H9 (cell line): ENCODE measurements around the gene ARHGEF12. TPM values are rescaled to one million over a fixed set of nuclear protein-coding genes. Genes with fewer than 3 reads are reported as not detected.

ENCODE experiments used
- DNase-seq: peaks from one replicate; pipeline ENCODE4 v3.0.0-alpha.2; 2017
- H2AFZ ChIP-seq: one replicate; pipeline ENCODE4 v1.6.1; 2013; ENCODE audit warnings: mild to moderate bottlenecking, low read length, control low read depth, moderate library complexity
- H2AK5ac ChIP-seq: 2 replicates; pipeline ENCODE4 v1.6.1; 2013; ENCODE audit warnings: low read length, control low read depth, mixed read lengths; ENCODE audit not compliant: insufficient read length
- H2BK120ac ChIP-seq: one replicate; pipeline ENCODE4 v1.6.1; 2013; ENCODE audit warnings: low read depth, mild to moderate bottlenecking, low read length, control low read depth, inconsistent platforms; ENCODE audit not compliant: poor library complexity, severe bottlenecking
- H2BK12ac ChIP-seq: 2 replicates; pipeline ENCODE4 v1.6.1; 2013; ENCODE audit warnings: low read length, control low read depth, mixed read lengths, low read depth; ENCODE audit not compliant: insufficient read length
- H2BK15ac ChIP-seq: 2 replicates; pipeline ENCODE4 v1.6.1; 2013; ENCODE audit warnings: low read depth, low read length, control low read depth
- H2BK20ac ChIP-seq: one replicate; pipeline ENCODE4 v1.6.1; 2013; ENCODE audit warnings: low read depth, mild to moderate bottlenecking, low read length, control low read depth, inconsistent platforms; ENCODE audit not compliant: poor library complexity, severe bottlenecking
- H2BK5ac ChIP-seq: 2 replicates; pipeline ENCODE4 v1.6.1; 2013; ENCODE audit warnings: low read length, control low read depth, mixed read lengths; ENCODE audit not compliant: insufficient read length
- H3K14ac ChIP-seq: 2 replicates; pipeline ENCODE4 v1.6.1; 2013; ENCODE audit warnings: low read length, control low read depth; ENCODE audit not compliant: insufficient read depth
- H3K18ac ChIP-seq: 2 replicates; pipeline ENCODE4 v1.6.1; 2013; ENCODE audit warnings: low read depth, mild to moderate bottlenecking, mixed read lengths, low read length, control low read depth; ENCODE audit not compliant: insufficient read length
- H3K23ac ChIP-seq: 2 replicates; pipeline ENCODE4 v1.6.1; 2013; ENCODE audit warnings: low read length, control low read depth, mixed read lengths, low read depth; ENCODE audit not compliant: insufficient read length
- H3K23me2 ChIP-seq: 2 replicates; pipeline ENCODE4 v1.6.1; 2013; ENCODE audit warnings: low read depth, mild to moderate bottlenecking, mixed read lengths, low read length, control low read depth; ENCODE audit not compliant: insufficient read length, poor library complexity, severe bottlenecking
- H3K27ac ChIP-seq: 2 replicates; pipeline ENCODE4 v1.5.1; 2013; ENCODE audit warnings: low read length, control low read depth, mixed read lengths, low read depth; ENCODE audit not compliant: insufficient read length
- H3K27me3 ChIP-seq: 2 replicates; pipeline ENCODE4 v1.6.1; 2013; ENCODE audit warnings: low read length, control low read depth, inconsistent platforms; ENCODE audit not compliant: insufficient read depth
- H3K4ac ChIP-seq: 2 replicates; pipeline ENCODE4 v1.6.1; 2013; ENCODE audit warnings: low read depth, mild to moderate bottlenecking, control low read depth, inconsistent platforms, low read length, moderate library complexity
- H3K4me1 ChIP-seq: 2 replicates; pipeline ENCODE4 v1.6.1; 2013; ENCODE audit warnings: low read length, control low read depth, inconsistent platforms; ENCODE audit not compliant: insufficient read depth
- H3K4me2 ChIP-seq: 2 replicates; pipeline ENCODE4 v1.6.1; 2013; ENCODE audit warnings: low read length, control low read depth, mixed read lengths; ENCODE audit not compliant: insufficient read length, insufficient read depth
- H3K56ac ChIP-seq: 2 replicates; pipeline ENCODE4 v1.6.1; 2013; ENCODE audit warnings: low read depth, mild to moderate bottlenecking, mixed read lengths, low read length, control low read depth; ENCODE audit not compliant: insufficient read length
- H3K79me1 ChIP-seq: 2 replicates; pipeline ENCODE4 v1.6.1; 2013; ENCODE audit warnings: low read depth, mild to moderate bottlenecking, moderate library complexity, low read length, control low read depth, inconsistent platforms; ENCODE audit not compliant: insufficient read depth, poor library complexity, severe bottlenecking
- H3K79me2 ChIP-seq: 2 replicates; pipeline ENCODE4 v1.6.1; 2013; ENCODE audit warnings: low read length, control low read depth, inconsistent platforms; ENCODE audit not compliant: insufficient read depth
- H3K9ac ChIP-seq: 2 replicates; pipeline ENCODE4 v1.6.1; 2013; ENCODE audit warnings: low read length, control low read depth, mixed read lengths; ENCODE audit not compliant: insufficient read length; ENCODE audit errors: extremely low read depth
- H3K9me3 ChIP-seq: one replicate; pipeline ENCODE4 v1.6.1; 2013; ENCODE audit warnings: low read depth, low read length, inconsistent platforms; ENCODE audit not compliant: control insufficient read depth
- H3T11ph ChIP-seq: one replicate; pipeline ENCODE4 v1.6.1; 2013; ENCODE audit warnings: mild to moderate bottlenecking, low read length, control low read depth, inconsistent platforms
- H4K20me1 ChIP-seq: one replicate; pipeline ENCODE4 v1.6.1; 2013; ENCODE audit not compliant: control insufficient read depth, insufficient read length, insufficient read depth
- H4K5ac ChIP-seq: 2 replicates; pipeline ENCODE4 v1.6.1; 2013; ENCODE audit warnings: low read depth, mild to moderate bottlenecking, mixed read lengths, low read length, control low read depth; ENCODE audit not compliant: insufficient read length
- H4K8ac ChIP-seq: replicated peaks from 2 replicates; pipeline ENCODE4 v1.6.1; 2013; ENCODE audit warnings: low read length, control low read depth, mixed read lengths, low read depth; ENCODE audit not compliant: insufficient read length
- H4K91ac ChIP-seq: 2 replicates; pipeline ENCODE4 v1.6.1; 2013; ENCODE audit warnings: low read depth, mild to moderate bottlenecking, moderate library complexity, mixed read lengths, low read length, control low read depth; ENCODE audit not compliant: insufficient read length
- H3K27ac Mint-ChIP-seq, 3 experiments: 2 replicates in 2 of 3; 3 replicates in 1 of 3; pipeline ENCODE4 v1.8.0; 2020 to 2021; ENCODE audit warnings: mixed read lengths in 3 of 3, mild to moderate bottlenecking in 1 of 3, moderate library complexity in 1 of 3
- H3K27me3 Mint-ChIP-seq: 2 replicates; pipeline ENCODE4 v1.8.0; 2021; ENCODE audit warnings: low read depth, mild to moderate bottlenecking, moderate library complexity, mixed read lengths
- H3K36me3 Mint-ChIP-seq, 3 experiments: 2 replicates in 2 of 3; 3 replicates in 1 of 3; pipeline ENCODE4 v1.8.0; 2020 to 2021; ENCODE audit warnings: low read depth in 3 of 3, mixed read lengths in 3 of 3; ENCODE audit not compliant: insufficient read depth in 1 of 3
- H3K4me1 Mint-ChIP-seq, 2 experiments: 2 replicates each; pipeline ENCODE4 v1.8.0; 2020; ENCODE audit warnings: mixed read lengths in 2 of 2
- H3K4me3 Mint-ChIP-seq, 2 experiments: 2 replicates in 1 of 2; 3 replicates in 1 of 2; pipeline ENCODE4 v1.8.0; 2020 to 2021; ENCODE audit warnings: mild to moderate bottlenecking in 2 of 2, mixed read lengths in 2 of 2, moderate library complexity in 1 of 2
- H3K9me3 Mint-ChIP-seq, 2 experiments: 2 replicates in 1 of 2; 3 replicates in 1 of 2; pipeline ENCODE4 v1.8.0; 2020; ENCODE audit warnings: mild to moderate bottlenecking in 2 of 2, mixed read lengths in 2 of 2, moderate library complexity in 1 of 2
- CTCF ChIP-seq: fragments of 200-600 bp; sonication (generic); conservative IDR thresholded peaks from 3 replicates; pipeline ENCODE4 v1.8.0; 2021; ENCODE audit warnings: antibody characterized with exemption, mild to moderate bottlenecking
- total RNA-seq: library from RNA; stranded (reverse); gene quantifications from 2 replicates; pipeline ENCODE4 v1.2.1, GENCODE V29; 2021

ARHGEF12 gene
- total RNA-seq, 1 experiment from 2014 or later: 27.0 TPM

- no peak overlapping the region for H3K14ac ChIP-seq
- no peak overlapping the region for H4K8ac ChIP-seq
- Mint-ChIP-seq H3K36me3 (peaks cover 2 to 13% (median 6%) of the 10 kb centered on the region in 3 experiments; a peak in 5 of 7 replicates), H3K4me3 (no peak overlapping the region), H3K9me3 (peaks cover 0 to 7% of the 10 kb centered on the region in 2 experiments; a peak in 4 of 5 replicates), H3K27me3 (no peaks in the 10 kb centered on the region), H3K4me1 (no peaks in the 10 kb centered on the region), H3K27ac (no peak overlapping the region)
- H2BK5ac ChIP-seq: no peak overlapping the region
- no peak overlapping the region for H3K4me2 ChIP-seq
- H2BK15ac ChIP-seq: no peak overlapping the region
- no peaks in the 10 kb centered on the region for H3K4me1 ChIP-seq
- no peak overlapping the region for H2BK12ac ChIP-seq
- no peaks in the 10 kb centered on the region for H3K23me2 ChIP-seq
- H3K79me2 ChIP-seq: peaks cover 2% of the 10 kb centered on the region; the same call in 1 of the 2 replicates
- H4K20me1 ChIP-seq: no peaks in the 10 kb centered on the region
- H3K18ac ChIP-seq: no peak overlapping the region
- H3K9ac ChIP-seq: no peak overlapping the region
- no peak overlapping the region for H2BK120ac ChIP-seq
- no peak overlapping the region for H2AK5ac ChIP-seq
- no peak overlapping the region for H2BK20ac ChIP-seq
- no peak overlapping the region for H3T11ph ChIP-seq
- H3K27me3 ChIP-seq: no peaks in the 10 kb centered on the region
- H3K9me3 ChIP-seq: no peaks in the 10 kb centered on the region
- H4K5ac ChIP-seq: no peak overlapping the region
- DNase-seq: no peak
- TF ChIP-seq CTCF: no peak
- no peak overlapping the region for H3K4ac ChIP-seq
- peaks cover 3% of the 10 kb centered on the region for H3K79me1 ChIP-seq
- no peak overlapping the region for H3K27ac ChIP-seq
- H3K23ac ChIP-seq: no peak overlapping the region
- H2AFZ ChIP-seq: no peak overlapping the region
- H4K91ac ChIP-seq: no peak overlapping the region
- H3K56ac ChIP-seq: no peak overlapping the region
Measured at GRCh38 chr11:120363436-120363835, 27.2 kb downstream of the ARHGEF12 start.
